Activated CD4-positive, alpha-beta T cell treated with anti-CD3 and anti-CD28 coated beads, Interleukin-10, Interleukin-2, amounts not matched to agents 100 ng/mL and 50 ng/mL, durations not matched to agents 16 hours and 8 hours (primary cell): Measurements from ENCODE around the gene NT5C3A.
"Not testable (repeated sequence)": the region's sequence is repeated elsewhere in the genome, so short reads cannot be mapped to it uniquely, and the experiment has no call there.

Experiments
- DNase-seq: peaks from one replicate; pipeline ENCODE4 v3.0.0-alpha.2; 2020

The NT5C3A gene

GRCh38 chr7:33062023-33062781 lies at the start of gene NT5C3A:
Gene NT5C3A (minus strand): TSS chr7:33062776. CDS start chr7:33062705, 71 bp downstream.
- peak; percentile 37 for DNase-seq

- no peak for DNase-seq
Observed at GRCh38 chr7:33111614-33112013, 49.0 kb upstream of the NT5C3A start.

DNA sequence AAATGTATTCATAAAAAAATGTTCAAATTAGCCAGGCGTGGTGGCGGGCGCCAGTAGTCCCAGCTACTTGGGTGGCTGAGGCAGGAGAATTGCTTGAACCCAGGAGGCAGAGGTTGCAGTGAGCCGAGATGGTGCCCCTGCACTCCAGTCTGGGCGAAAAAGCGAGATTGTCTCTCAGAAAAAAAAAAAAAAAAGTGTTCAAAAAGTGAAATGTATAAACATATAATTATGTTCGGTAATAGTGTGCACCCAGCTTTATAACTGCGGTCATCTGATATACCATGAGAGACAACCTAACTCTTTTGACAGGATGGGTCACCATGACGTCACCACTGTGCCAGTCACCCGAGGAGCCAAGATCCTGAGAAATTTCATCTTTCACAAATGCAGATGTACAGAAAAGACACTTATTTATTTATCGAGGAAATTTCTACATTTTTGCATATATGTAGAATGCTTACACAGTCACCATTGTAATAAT lies 47.2 kb upstream of the NT5C3A start:
- no peak for DNase-seq

GRCh38 chr7:33109005-33109757 lies 46.6 kb upstream of the NT5C3A start, which contains the start of gene RP9:
Gene RP9 (minus strand): TSS chr7:33109404. CDS start chr7:33109372, 32 bp downstream.
- DNase-seq, result peak; percentile 85

GRCh38 chr7:33108554-33109004 lies 46.0 kb upstream of the NT5C3A start:
- DNase-seq, result peak; percentile 44

DNA sequence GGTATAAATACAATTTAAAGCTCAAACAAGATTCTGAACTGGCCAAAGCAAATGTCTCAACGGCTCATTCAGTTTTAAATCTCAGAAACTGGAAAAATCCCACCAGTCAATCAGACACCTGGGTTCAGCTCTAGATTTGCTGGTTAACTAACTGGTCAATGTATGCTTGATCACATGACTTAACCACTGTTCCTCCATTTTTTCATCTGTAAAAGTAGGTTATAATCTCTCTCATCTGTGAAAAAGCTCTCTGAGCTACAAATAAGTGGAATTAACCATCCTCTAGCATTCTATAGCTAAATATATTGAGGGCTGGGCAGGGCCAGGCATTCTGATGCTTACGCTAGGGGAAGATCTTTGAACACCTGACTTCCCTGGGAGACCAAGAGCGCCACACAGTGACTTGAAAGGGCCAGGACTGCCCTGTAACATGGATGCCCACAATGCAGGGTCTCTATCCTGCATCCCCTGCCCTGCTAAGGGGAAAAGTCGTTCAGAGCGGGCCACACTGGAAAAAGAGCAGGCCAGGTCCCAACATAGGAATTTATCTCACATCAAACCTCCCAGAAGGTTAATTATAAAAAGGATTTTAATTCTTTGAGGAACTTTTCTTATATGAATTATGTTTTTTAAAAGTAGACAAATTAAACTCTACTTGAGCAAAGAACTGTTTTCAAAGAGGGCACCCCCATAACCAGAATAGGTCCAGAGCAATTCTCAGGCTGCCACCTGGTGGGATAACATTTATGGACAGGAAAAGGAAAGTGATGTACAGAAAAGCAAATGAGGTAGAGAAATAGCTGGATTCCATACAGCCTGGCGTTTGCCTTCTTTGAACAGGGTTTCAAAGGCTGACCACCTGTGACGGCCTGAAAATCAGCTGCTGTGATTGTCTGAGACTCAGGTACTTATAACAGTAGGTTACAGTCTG lies 44.8 kb upstream of the NT5C3A start:
- DNase-seq, result peak; percentile 47

- DNase-seq, result no peak
Observed at GRCh38 chr7:33101906-33102305, 39.3 kb upstream of the NT5C3A start.

DNA sequence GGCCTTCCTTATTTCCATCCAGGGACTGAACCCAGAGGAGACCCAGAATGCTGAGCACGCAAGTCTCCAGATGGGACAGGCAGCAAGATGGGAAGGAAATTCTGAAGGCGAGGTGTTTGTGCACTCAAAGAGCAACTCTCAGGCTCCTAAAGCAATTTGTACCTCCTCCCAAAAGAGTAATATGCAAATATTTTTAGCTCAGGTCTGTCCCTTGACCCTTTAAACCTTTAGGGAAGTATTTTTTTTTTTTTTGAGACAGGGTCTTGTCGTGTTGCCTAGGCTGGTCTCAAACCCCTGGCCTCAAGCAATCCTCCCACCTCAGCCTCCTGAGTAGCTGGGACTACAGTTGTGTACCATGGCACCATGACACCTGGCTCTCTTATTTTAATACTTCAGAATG lies 38.2 kb upstream of the NT5C3A start:
- no peak for DNase-seq

- DNase-seq, result no peak
Observed at GRCh38 chr7:33099154-33099940, 36.8 kb upstream of the NT5C3A start.

DNA sequence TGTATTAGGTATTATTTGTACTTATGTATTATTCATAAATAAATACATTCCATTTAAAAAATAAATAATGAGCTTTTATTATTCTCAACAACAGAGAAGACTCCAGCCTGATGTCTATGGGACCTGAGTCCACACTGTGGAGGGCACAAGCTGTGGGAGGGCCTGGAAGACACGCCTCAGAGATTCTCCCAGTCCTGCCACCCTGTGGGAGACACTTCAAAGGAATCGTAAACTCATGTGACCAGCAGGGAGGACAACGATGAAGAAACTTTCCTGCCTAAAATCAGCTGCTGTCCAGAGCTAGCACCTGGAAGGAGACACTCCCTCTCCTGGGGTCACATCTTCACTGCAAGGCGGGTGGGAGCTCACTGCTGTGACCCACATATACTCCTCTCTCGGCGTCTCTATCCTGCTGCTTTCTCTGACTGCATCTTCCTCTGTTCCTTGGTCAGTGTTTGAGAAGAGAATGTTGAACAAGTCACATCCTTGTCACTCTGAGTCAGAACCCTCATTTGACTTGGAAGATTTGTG lies 32.2 kb upstream of the NT5C3A start:
- DNase-seq, result not testable (repeated sequence)

DNA sequence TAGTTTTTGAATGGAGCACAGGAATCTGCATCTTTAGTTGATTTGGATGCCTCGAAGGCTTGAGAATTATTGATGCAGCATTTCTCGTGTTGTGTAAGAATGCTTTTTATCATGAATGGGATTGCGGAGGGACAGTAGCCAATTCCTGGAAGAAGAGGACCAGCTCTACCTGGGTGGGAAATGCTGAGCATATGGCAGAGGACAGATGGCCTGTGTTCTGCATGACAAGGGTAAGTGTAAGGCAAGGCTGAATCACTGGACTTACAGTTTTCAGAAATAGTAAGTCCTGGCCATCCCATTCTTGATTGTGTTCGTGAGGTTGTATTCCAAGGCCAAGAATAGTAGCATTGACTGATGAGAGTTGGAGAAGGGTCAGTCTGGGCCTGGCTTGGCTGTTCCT lies 30.7 kb upstream of the NT5C3A start:
- no peak for DNase-seq

- DNase-seq, result no peak
Observed at GRCh38 chr7:33091641-33092191, 29.1 kb upstream of the NT5C3A start.

DNA sequence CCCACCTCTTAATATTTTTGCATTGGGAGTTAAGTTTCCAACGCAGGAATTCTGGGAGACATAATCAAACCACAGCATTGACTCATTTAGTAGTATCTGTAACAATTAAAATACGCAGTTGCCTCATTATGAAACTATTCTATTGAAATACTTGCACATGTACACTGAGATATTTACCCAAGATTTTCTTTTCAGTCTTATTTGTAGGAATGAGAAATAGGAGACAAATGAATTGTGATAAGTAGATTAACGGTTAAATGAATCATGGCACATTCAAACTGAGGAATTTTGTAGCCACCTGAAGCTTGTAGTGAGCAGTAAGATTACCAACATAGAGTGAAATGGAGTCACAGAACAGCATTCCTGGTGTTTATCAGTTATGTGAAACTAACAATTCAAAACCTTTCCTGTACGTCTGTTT lies 28.5 kb upstream of the NT5C3A start:
- DNase-seq, result no peak

DNA sequence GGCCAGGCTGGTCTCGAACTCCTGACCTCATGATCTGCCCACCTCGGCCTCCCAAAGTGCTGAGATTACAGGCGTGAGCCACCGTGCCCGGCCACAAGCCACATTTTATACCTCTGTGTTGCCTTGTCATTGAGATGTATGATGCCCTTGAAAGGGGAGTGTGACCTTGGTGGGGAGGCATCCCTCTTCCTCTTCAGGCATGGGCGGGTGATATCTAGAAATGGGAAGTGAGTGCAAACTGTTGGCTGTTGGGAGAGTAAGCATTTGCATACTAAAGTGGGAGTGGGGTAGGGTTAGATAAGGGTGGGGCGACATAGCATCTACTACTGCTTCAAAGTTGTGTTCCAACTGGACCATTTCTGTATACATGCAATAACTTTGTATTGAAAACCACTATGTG lies 26.6 kb upstream of the NT5C3A start:
- DNase-seq, result no peak

- no peak for DNase-seq
Observed at GRCh38 chr7:33087858-33088257, 25.3 kb upstream of the NT5C3A start.

- DNase-seq, result no peak
Observed at GRCh38 chr7:33087356-33087755, 24.8 kb upstream of the NT5C3A start.

DNA sequence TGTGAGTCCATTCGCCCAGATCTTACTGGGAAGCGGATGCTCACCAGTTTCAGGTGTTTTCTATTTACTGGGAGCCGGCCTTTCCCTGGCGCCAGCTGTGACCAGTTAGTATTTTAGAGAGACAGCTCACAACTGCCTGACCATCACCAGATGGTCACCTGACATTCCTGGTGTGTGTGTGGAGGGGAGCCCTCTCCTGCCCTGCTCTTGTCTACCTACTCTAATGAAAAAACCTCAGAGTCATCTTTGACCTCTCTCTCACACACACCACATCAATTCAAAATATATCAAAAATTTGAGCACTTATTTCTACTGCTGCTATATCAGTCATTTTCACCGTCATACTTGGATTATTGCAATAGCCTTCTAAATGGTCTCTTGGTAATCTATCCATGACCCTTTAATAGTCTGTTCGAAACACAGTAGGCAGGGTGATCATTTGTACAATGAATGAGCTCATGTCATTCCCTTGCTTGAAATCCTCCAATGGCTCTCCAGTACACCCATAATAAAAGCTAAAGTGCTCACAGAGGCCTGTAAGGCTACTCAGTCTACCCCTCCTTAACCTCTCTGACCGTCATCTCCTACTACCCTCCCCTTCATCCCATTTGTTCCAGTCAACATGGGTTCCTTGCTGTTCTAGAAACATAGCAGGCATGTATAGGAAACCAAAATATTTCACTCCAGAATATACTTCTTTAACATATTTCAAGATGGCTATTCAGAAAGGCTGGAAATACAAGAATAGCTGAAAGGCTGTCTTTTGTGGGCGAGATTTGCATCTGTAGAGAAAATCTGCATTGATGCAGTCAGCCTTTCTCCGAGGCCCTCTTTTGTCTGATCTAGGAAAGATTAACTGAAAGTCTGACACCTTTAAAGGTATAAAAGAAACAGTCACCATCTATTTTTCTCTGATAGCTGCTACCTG lies 17.5 kb upstream of the NT5C3A start:
- no peak for DNase-seq

DNA sequence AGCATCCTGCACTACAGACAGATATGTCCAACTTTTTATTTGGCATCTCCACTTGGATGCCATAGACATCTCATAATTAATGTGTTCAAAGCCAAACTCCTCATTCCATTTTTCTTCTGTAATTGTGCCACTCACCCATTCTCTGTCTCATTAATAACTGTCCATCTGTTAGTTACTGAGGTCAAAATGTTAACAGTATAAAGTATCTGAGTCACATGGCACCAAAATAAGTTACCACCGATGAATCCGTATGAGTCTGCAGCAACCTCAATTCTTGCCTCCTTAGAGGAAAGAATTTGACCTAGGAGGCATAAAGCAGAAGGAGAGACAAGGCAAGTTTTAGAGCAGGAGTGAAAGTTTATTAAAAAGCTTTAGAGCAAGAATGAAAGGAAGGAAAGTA lies 16.5 kb upstream of the NT5C3A start:
- no peak for DNase-seq

- no peak for DNase-seq
Observed at GRCh38 chr7:33076737-33077136, 14.2 kb upstream of the NT5C3A start.

GRCh38 chr7:33075818-33076518 lies 13.4 kb upstream of the NT5C3A start:
- no peak for DNase-seq
